Hepatocyte (in vitro differentiated cells): Measurements from ENCODE around the gene C11orf65.

ENCODE experiments used
- CTCF ChIP-seq: fragments of 200-600 bp; sonication (generic); IDR thresholded peaks from 2 replicates; pipeline ENCODE4 v1.5.1; 2016; ENCODE audit warnings: antibody characterized with exemption, mild to moderate bottlenecking; ENCODE audit not compliant: poor library complexity
- EZH2 ChIP-seq: fragments of 200-600 bp; sonication (generic); IDR thresholded peaks from 2 replicates; pipeline ENCODE4 v1.6.1; 2016; ENCODE audit warnings: antibody characterized with exemption, mild to moderate bottlenecking, borderline replicate concordance
- EZH2phosphoT487 ChIP-seq: fragments of 200-600 bp; sonication (generic); IDR thresholded peaks from one replicate; pipeline ENCODE4 v1.6.1; 2018; ENCODE audit warnings: antibody characterized with exemption, mild to moderate bottlenecking, low read depth, moderate library complexity; ENCODE audit not compliant: unreplicated experiment, severe bottlenecking

GRCh38 chr11:108498816-108499408 is 31.6 kb upstream of the C11orf65 start:
- TF ChIP-seq CTCF (no peak), EZH2 (no peak), EZH2phosphoT487 (no peak)
